Activated T-cell treated with anti-CD3 and anti-CD28 coated beads, Interleukin-2, amount 50 U/mL, for 4 hours (primary cell): ENCODE results near the gene MCRS1. TPM values are rescaled to one million over a fixed set of nuclear protein-coding genes. Genes with fewer than 3 reads are reported as not detected.

ENCODE experiments used
- ATAC-seq, 2 donors: fragments of 200-7000 bp; cut with Tn5 transposase; one replicate each; pipeline ENCODE4 v1.10.0; 2021
- DNase-seq: peaks from one replicate; pipeline ENCODE4 v3.0.0-alpha.2; 2020
- H3K27me3 Mint-ChIP-seq: one replicate; pipeline ENCODE4 v1.8.0; 2021; ENCODE audit warnings: low read depth, mixed read lengths
- H3K36me3 Mint-ChIP-seq: one replicate; pipeline ENCODE4 v1.8.0; 2022; ENCODE audit warnings: mixed read lengths; ENCODE audit not compliant: insufficient read depth
- H3K4me1 Mint-ChIP-seq: one replicate; pipeline ENCODE4 v1.8.0; 2021; ENCODE audit warnings: low read depth, mixed read lengths
- H3K4me3 Mint-ChIP-seq: one replicate; pipeline ENCODE4 v1.8.0; 2021; ENCODE audit warnings: mild to moderate bottlenecking, moderate library complexity, mixed read lengths
- H3K9me3 Mint-ChIP-seq: one replicate; pipeline ENCODE4 v1.8.0; 2021; ENCODE audit warnings: mixed read lengths
- total RNA-seq, 3 donors: library from RNA; stranded (reverse); gene quantifications; one replicate each; pipeline ENCODE4 v1.2.1, GENCODE V29; 2021

MCRS1 gene
- total RNA-seq, 3 donors from 2014 or later: 83.9 to 98.7 (median 92.1) TPM

DNA sequence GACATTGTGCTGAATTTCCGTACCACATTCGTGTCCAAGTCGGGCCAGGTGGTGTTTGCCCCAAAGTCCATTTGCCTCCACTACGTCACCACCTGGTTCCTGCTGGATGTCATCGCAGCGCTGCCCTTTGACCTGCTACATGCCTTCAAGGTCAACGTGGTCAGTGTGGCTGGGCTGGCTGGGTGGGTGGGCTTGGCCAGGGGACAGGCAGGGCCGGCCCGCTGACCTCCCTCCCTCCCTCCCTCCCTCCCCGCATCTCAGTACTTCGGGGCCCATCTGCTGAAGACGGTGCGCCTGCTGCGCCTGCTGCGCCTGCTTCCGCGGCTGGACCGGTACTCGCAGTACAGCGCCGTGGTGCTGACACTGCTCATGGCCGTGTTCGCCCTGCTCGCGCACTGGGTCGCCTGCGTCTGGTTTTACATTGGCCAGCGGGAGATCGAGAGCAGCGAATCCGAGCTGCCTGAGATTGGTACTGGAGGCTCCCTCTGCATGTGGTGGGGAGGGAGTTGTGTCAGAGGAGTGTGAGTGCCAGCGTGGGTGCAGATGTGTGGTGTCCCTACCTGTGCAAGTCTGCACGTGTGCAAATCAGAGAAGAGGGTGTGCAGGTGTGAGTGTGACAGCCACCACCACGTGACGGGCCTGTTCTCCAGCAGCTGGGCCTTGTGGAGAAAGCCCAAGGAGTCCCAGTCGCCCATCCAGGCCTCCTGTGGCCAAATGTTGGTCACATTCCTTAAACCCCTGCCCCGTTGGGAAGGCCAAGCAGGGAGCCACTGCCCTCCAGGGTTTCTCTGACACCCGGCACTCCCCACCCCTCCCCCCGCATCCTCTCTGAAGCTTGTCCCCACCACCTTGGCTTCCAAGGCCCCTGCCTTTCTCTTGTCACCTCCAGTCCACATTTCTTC lies 23.8 kb downstream of the MCRS1 start:
- H3K27me3 Mint-ChIP-seq: peaks cover 20% of the 10 kb centered on the region
- peaks cover 16% of the 10 kb centered on the region for H3K4me1 Mint-ChIP-seq
- no peak for ATAC-seq
- no peak overlapping the region for H3K4me3 Mint-ChIP-seq
- DNase-seq: no peak
- H3K9me3 Mint-ChIP-seq: no peaks in the 10 kb centered on the region
- H3K36me3 Mint-ChIP-seq: no peaks in the 10 kb centered on the region

DNA sequence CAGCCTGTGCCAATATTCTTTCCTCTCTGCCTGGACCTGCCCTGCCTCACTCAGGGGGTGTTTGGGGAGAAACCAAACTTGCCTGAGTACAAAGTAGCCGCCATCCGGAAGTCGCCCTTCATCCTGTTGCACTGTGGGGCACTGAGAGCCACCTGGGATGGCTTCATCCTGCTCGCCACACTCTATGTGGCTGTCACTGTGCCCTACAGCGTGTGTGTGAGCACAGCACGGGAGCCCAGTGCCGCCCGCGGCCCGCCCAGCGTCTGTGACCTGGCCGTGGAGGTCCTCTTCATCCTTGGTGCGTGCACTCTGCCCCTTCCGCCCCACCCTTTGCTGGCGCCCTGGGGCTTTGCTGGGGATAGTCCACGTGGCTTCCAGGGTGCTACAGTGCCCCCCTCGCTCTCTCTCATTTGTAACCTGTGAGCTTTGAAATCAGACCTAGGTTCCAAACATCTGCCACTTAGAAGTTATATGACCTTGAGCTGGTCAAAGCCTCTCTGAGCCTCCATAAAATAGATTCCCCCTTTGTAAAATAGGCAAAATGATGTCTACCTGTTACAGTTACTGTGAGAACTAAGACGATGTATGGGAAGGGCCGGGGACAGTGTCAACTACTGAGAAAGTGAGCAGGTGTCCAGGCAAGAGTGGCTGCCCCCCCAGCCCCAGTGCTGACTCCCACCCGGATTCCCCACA lies 24.6 kb downstream of the MCRS1 start:
- DNase-seq (no peak), ATAC-seq (no peak)
- Mint-ChIP-seq H3K9me3 (no peaks in the 10 kb centered on the region), H3K4me1 (peaks cover 14% of the 10 kb centered on the region), H3K36me3 (no peaks in the 10 kb centered on the region), H3K4me3 (no peak overlapping the region), H3K27me3 (peaks cover 14% of the 10 kb centered on the region)

GRCh38 chr12:49542592-49543160 lies 25.3 kb downstream of the MCRS1 start:
- Mint-ChIP-seq H3K9me3 (no peaks in the 10 kb centered on the region), H3K27me3 (peaks cover 8% of the 10 kb centered on the region), H3K4me1 (peaks cover 12% of the 10 kb centered on the region), H3K4me3 (no peak overlapping the region), H3K36me3 (no peaks in the 10 kb centered on the region)
- DNase-seq (no peak), ATAC-seq (no peak)

- Mint-ChIP-seq H3K4me1 (peaks cover 15% of the 10 kb centered on the region), H3K36me3 (no peaks in the 10 kb centered on the region), H3K9me3 (no peaks in the 10 kb centered on the region), H3K27me3 (peaks cover 5% of the 10 kb centered on the region), H3K4me3 (no peak overlapping the region)
- DNase-seq (no peak), ATAC-seq (no peak)
Measured at GRCh38 chr12:49541911-49542505, 25.9 kb downstream of the MCRS1 start.

DNA sequence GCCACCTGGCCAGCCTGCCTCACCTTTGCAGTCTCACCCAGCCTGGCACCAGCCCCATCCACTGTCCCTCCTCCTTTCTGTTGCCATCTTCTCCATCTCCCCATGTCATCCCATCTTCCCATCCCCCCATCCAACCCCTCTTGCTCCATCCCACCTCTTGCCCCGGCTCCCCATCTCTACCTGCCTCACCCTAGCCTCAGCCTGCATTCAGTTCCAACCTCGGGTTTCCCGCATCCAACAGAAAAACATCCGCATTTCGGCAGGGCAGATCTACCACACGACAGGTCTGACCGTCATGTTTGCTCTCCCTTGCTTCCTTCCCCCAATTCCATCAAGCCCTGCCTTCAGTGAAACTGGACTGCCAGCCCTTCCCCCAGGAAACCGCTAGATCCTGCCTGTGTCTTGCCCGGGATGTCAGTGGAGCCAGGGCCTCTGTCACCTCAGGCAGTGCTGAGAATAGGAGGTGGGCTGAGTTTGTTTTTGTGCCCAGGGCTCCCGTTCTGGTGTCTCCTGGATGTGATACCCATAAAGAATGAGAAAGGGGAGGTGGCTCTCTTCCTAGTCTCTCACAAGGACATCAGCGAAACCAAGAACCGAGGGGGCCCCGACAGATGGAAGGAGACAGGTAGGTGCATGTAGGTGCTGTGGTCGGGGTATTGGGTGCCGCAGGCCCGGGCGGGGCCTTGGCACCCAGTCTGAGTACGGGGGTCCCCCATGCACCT lies 26.6 kb downstream of the MCRS1 start:
- DNase-seq: no peak
- Mint-ChIP-seq H3K9me3 (no peaks in the 10 kb centered on the region), H3K27me3 (peaks cover 7% of the 10 kb centered on the region), H3K4me3 (peak overlapping the region; percentile 19), H3K36me3 (no peaks in the 10 kb centered on the region), H3K4me1 (peaks cover 15% of the 10 kb centered on the region)
- ATAC-seq: no peak

- Mint-ChIP-seq H3K4me3 (peak overlapping the region; percentile 37), H3K36me3 (no peaks in the 10 kb centered on the region), H3K9me3 (no peaks in the 10 kb centered on the region), H3K4me1 (peaks cover 15% of the 10 kb centered on the region), H3K27me3 (peaks cover 7% of the 10 kb centered on the region)
- ATAC-seq (no peak), DNase-seq (no peak)
Measured at GRCh38 chr12:49540229-49541139, 27.5 kb downstream of the MCRS1 start.

- H3K27me3 Mint-ChIP-seq: peaks cover 7% of the 10 kb centered on the region
- ATAC-seq: no peak
- no peaks in the 10 kb centered on the region for H3K36me3 Mint-ChIP-seq
- H3K4me1 Mint-ChIP-seq: peaks cover 15% of the 10 kb centered on the region
- no peaks in the 10 kb centered on the region for H3K9me3 Mint-ChIP-seq
- no peak for DNase-seq
- peak overlapping the region; percentile 56 for H3K4me3 Mint-ChIP-seq
Measured at GRCh38 chr12:49539406-49540228, 28.3 kb downstream of the MCRS1 start.

DNA sequence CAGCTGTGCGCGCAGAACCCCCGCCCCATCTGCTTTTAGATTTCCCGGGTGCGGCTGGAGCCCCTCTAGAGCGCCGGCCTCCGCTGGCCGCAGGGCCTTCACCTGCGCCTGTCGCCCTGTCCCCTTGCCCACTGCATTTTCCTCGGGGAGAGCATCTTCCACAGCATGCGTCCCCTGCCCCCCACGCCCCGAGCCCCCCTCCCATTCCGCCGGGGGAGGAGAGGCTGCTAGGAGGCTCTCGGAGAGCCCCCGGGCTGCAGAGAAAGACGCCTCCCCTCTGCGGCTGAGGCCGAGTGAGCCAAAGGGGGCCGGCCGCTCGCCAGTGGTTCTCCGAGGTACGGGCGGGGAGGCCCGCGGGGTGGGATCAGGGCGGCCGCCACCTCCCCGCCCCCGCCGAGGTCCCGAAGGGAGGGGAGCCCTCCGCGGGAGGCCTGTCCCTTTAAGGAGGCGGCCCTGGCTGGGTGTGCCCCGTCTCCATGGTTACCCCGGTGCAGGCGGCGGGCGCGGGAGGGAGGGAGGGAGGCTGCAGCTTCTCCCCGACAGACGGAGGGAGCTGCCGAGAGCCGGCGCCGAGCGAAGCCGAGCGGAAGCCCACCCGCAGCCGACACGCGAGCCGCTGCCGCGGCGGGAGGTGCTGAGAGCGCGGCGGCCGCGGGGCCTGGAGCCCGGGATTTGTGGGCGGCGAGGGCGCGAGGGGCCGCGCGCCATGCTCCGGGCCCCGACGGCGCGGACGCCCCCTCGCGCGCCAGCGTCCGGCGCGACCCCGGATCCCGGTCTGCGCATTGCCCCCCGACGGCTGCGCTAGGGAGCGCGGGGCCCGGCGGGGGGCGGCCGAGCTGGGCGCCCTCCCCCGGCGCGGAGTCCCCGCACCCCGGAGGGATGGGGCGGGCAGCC lies 29.2 kb downstream of the MCRS1 start, which contains the start of gene KCNH3:
Gene KCNH3 (plus strand): TSS at position 521 of the 894 bp plus-strand sequence. CDS start 387 bp downstream, outside the sequence.
- Mint-ChIP-seq H3K36me3 (no peaks in the 10 kb centered on the region), H3K4me3 (peak within 1 kb of the TSS; percentile 70), H3K27me3 (peaks cover 7% of the 10 kb centered on the region), H3K9me3 (no peaks in the 10 kb centered on the region), H3K4me1 (peaks cover 15% of the 10 kb centered on the region)
- ATAC-seq: peak; percentile 91 to 92
- peak; percentile 84 for DNase-seq

- H3K4me1 Mint-ChIP-seq: peaks cover 15% of the 10 kb centered on the region
- H3K36me3 Mint-ChIP-seq: no peaks in the 10 kb centered on the region
- DNase-seq: peak; percentile 41
- peaks cover 7% of the 10 kb centered on the region for H3K27me3 Mint-ChIP-seq
- H3K4me3 Mint-ChIP-seq: peak overlapping the region; percentile 80
- no peaks in the 10 kb centered on the region for H3K9me3 Mint-ChIP-seq
- peak; percentile 20 to 28 for ATAC-seq
Measured at GRCh38 chr12:49537752-49538509, 30.0 kb downstream of the MCRS1 start.

GRCh38 chr12:49537231-49537751 lies 30.7 kb downstream of the MCRS1 start:
- peaks cover 7% of the 10 kb centered on the region for H3K27me3 Mint-ChIP-seq
- no peaks in the 10 kb centered on the region for H3K9me3 Mint-ChIP-seq
- H3K4me1 Mint-ChIP-seq: peaks cover 15% of the 10 kb centered on the region
- H3K36me3 Mint-ChIP-seq: no peaks in the 10 kb centered on the region
- H3K4me3 Mint-ChIP-seq: peak overlapping the region; percentile 80
- no peak for ATAC-seq
- no peak for DNase-seq

- H3K36me3 Mint-ChIP-seq: no peaks in the 10 kb centered on the region
- H3K27me3 Mint-ChIP-seq: peaks cover 7% of the 10 kb centered on the region
- no peak for DNase-seq
- peaks cover 15% of the 10 kb centered on the region for H3K4me1 Mint-ChIP-seq
- peak overlapping the region; percentile 80 for H3K4me3 Mint-ChIP-seq
- H3K9me3 Mint-ChIP-seq: no peaks in the 10 kb centered on the region
- no peak for ATAC-seq
Measured at GRCh38 chr12:49536526-49537071, 31.3 kb downstream of the MCRS1 start.
